ENCODE measurements around the gene TP53RK. TPM values are rescaled to one million over a fixed set of nuclear protein-coding genes. Genes with fewer than 3 reads are reported as not detected.

Gene TP53RK
- total RNA-seq, 4 donors from 2014 or later: 14.6 to 21.3 (median 18.7) TPM

- Histone ChIP-seq H3K9me3 (peaks cover 0 to 19% (median 0%) of the 10 kb centered on the region in 3 donors), H3K4me3 (no peak overlapping the region), H3K27ac (no peak overlapping the region), H3K36me3 (peaks cover 0 to 7% of the 10 kb centered on the region in 2 donors), H3K4me1 (no peaks in the 10 kb centered on the region), H3K27me3 (no peaks in the 10 kb centered on the region)
- ATAC-seq: no peak
- TF ChIP-seq CTCF (IDR thresholded peaks at IDR 0.05) (no peak), POLR2A (IDR thresholded peaks at IDR 0.05) (no peak), POLR2AphosphoS5 (IDR thresholded peaks at IDR 0.05) (no peak), EP300 (IDR thresholded peaks at IDR 0.05) (no peak)
- WGBS, 2 donors (ENCODE audit: low coverage in 1 of 2): 84% methylated on average over 2 of the region's 3 CpGs; no CpG with 5 or more reads in 1 of the 2 donors
Measured at GRCh38 chr20:46671866-46672542, 17.2 kb downstream of the TP53RK start.

GRCh38 chr20:46670585-46671584, 18.4 kb downstream of the TP53RK start:
- WGBS, 2 donors (ENCODE audit: low coverage in 1 of 2): 86 to 94% methylated on average over 2 to 3 of the region's 3 CpGs
- no peak for ATAC-seq
- H3K9me3 ChIP-seq: peaks cover 0 to 19% (median 0%) of the 10 kb centered on the region in 3 donors
- H3K4me3 ChIP-seq: no peak overlapping the region
- H3K27me3 ChIP-seq: no peaks in the 10 kb centered on the region
- no peak overlapping the region for H3K27ac ChIP-seq
- no peaks in the 10 kb centered on the region for H3K4me1 ChIP-seq
- no peak for TF ChIP-seq CTCF (IDR thresholded peaks at IDR 0.05)
- TF ChIP-seq POLR2AphosphoS5 (IDR thresholded peaks at IDR 0.05): no peak
- TF ChIP-seq EP300 (IDR thresholded peaks at IDR 0.05): no peak
- no peak for TF ChIP-seq POLR2A (IDR thresholded peaks at IDR 0.05)
- H3K36me3 ChIP-seq: peaks cover 0 to 7% of the 10 kb centered on the region in 2 donors

- TF ChIP-seq CTCF (IDR thresholded peaks at IDR 0.05) (no peak), POLR2AphosphoS5 (IDR thresholded peaks at IDR 0.05) (no peak), EP300 (IDR thresholded peaks at IDR 0.05) (no peak), POLR2A (IDR thresholded peaks at IDR 0.05) (no peak)
- 75 to 100% methylated on average over 2 of the region's 2 CpGs for WGBS, 2 donors (ENCODE audit: low coverage in 1 of 2)
- no peak overlapping the region for H3K4me3 ChIP-seq
- H3K4me1 ChIP-seq: no peaks in the 10 kb centered on the region
- H3K36me3 ChIP-seq: peaks cover 0 to 7% of the 10 kb centered on the region in 2 donors
- H3K27me3 ChIP-seq: no peaks in the 10 kb centered on the region
- H3K9me3 ChIP-seq: peaks cover 0 to 19% (median 0%) of the 10 kb centered on the region in 3 donors
- no peak overlapping the region for H3K27ac ChIP-seq
- no peak for ATAC-seq
Measured at GRCh38 chr20:46670228-46670584, 19.0 kb downstream of the TP53RK start.

- TF ChIP-seq POLR2AphosphoS5 (IDR thresholded peaks at IDR 0.05) (no peak), POLR2A (IDR thresholded peaks at IDR 0.05) (no peak), EP300 (IDR thresholded peaks at IDR 0.05) (no peak), CTCF (IDR thresholded peaks at IDR 0.05) (no peak)
- no peak overlapping the region for H3K4me3 ChIP-seq
- H3K27ac ChIP-seq: no peak overlapping the region
- H3K4me1 ChIP-seq: no peaks in the 10 kb centered on the region
- H3K27me3 ChIP-seq: no peaks in the 10 kb centered on the region
- no peak for ATAC-seq
- H3K9me3 ChIP-seq: peaks cover 0 to 13% (median 0%) of the 10 kb centered on the region in 3 donors
- WGBS, 2 donors (ENCODE audit: low coverage in 1 of 2): 74 to 75% methylated on average over 5 of the region's 6 CpGs
- H3K36me3 ChIP-seq: peaks cover 2 to 7% of the 10 kb centered on the region in 2 donors
Measured at GRCh38 chr20:46666818-46667515, 22.3 kb downstream of the TP53RK start.
